Activated gamma-delta T cell treated with Interleukin-2 at 50 U/mL for 16 hours (primary cell): Measurements from ENCODE around the gene SLC22A5.
"Not testable (repeated sequence)": the region's sequence is repeated elsewhere in the genome, so short reads cannot be mapped to it uniquely, and the experiment has no call there.

ENCODE experiments used
- DNase-seq: peaks from one replicate; pipeline ENCODE4 v3.0.0-alpha.2; 2020

Gene SLC22A5

GRCh38 chr5:132415516-132415915, 46.0 kb downstream of the SLC22A5 start:
- DNase-seq = not testable (repeated sequence)

GRCh38 chr5:132416306-132417009, 46.9 kb downstream of the SLC22A5 start:
- DNase-seq = no peak

- no peak for DNase-seq
Measured at GRCh38 chr5:132417010-132417439, 47.5 kb downstream of the SLC22A5 start.

GRCh38 chr5:132417461-132417860, 48.0 kb downstream of the SLC22A5 start:
- no peak for DNase-seq

GRCh38 chr5:132417889-132418485, 48.5 kb downstream of the SLC22A5 start:
- no peak for DNase-seq

GRCh38 chr5:132418881-132419280, 49.4 kb downstream of the SLC22A5 start:
- DNase-seq = no peak

GRCh38 chr5:132419502-132420468, 50.3 kb downstream of the SLC22A5 start:
- DNase-seq = peak; percentile 62

GRCh38 chr5:132420706-132421272, 51.3 kb downstream of the SLC22A5 start:
- no peak for DNase-seq

GRCh38 chr5:132421462-132421861, 52.0 kb downstream of the SLC22A5 start:
- no peak for DNase-seq

GRCh38 chr5:132422720-132423437, 53.4 kb downstream of the SLC22A5 start:
- DNase-seq = no peak

GRCh38 chr5:132423438-132423898, 54.0 kb downstream of the SLC22A5 start:
- no peak for DNase-seq

GRCh38 chr5:132424167-132424880, 54.8 kb downstream of the SLC22A5 start:
- no peak for DNase-seq

- DNase-seq = peak; percentile 57
Measured at GRCh38 chr5:132425009-132425937, 55.8 kb downstream of the SLC22A5 start.

GRCh38 chr5:132425975-132426524, 56.5 kb downstream of the SLC22A5 start:
- no peak for DNase-seq

- DNase-seq = peak; percentile 72
Measured at GRCh38 chr5:132426525-132427138, 57.1 kb downstream of the SLC22A5 start.

- DNase-seq = peak; percentile 66
Measured at GRCh38 chr5:132427281-132428146, 58.0 kb downstream of the SLC22A5 start.

GRCh38 chr5:132428147-132428482, 58.6 kb downstream of the SLC22A5 start:
- no peak for DNase-seq
